GM20000 (cell line): ENCODE results near the gene DNAH3.

Source experiments
- DNase-seq: peaks from one replicate; pipeline ENCODE4 v3.0.0; 2012; ENCODE audit warnings: low spot score
- CTCF ChIP-seq: IDR thresholded peaks from 2 replicates; pipeline ENCODE4 v1.5.1; 2012; ENCODE audit warnings: mild to moderate bottlenecking, control low read depth; ENCODE audit errors: extremely low read depth, missing control alignments

The DNAH3 gene

GRCh38 chr16:20944861-20945574 is 205.6 kb downstream of the DNAH3 start:
- TF ChIP-seq CTCF: no peak
- DNase-seq: no peak

GRCh38 chr16:20942256-20942655 is 208.4 kb downstream of the DNAH3 start:
- DNase-seq: no peak
- TF ChIP-seq CTCF: no peak

GRCh38 chr16:20941636-20941926 is 209.1 kb downstream of the DNAH3 start:
- DNase-seq: no peak
- no peak for TF ChIP-seq CTCF

- no peak for DNase-seq
These were observed 209.6 kb downstream of the DNAH3 start for GRCh38 chr16:20940871-20941635.

GRCh38 chr16:20939611-20940010 is 211.0 kb downstream of the DNAH3 start:
- no peak for TF ChIP-seq CTCF
- DNase-seq: no peak

More at GRCh38 chr16:20940871-20941635, 209.6 kb downstream of the DNAH3 start:
- no peak for TF ChIP-seq CTCF

GRCh38 chr16:20938426-20938825 is 212.2 kb downstream of the DNAH3 start:
- no peak for DNase-seq
- no peak for TF ChIP-seq CTCF

GRCh38 chr16:20937736-20938135 is 212.9 kb downstream of the DNAH3 start:
- DNase-seq: no peak
- no peak for TF ChIP-seq CTCF
